ENCODE measurements around the gene SECISBP2.

DNA sequence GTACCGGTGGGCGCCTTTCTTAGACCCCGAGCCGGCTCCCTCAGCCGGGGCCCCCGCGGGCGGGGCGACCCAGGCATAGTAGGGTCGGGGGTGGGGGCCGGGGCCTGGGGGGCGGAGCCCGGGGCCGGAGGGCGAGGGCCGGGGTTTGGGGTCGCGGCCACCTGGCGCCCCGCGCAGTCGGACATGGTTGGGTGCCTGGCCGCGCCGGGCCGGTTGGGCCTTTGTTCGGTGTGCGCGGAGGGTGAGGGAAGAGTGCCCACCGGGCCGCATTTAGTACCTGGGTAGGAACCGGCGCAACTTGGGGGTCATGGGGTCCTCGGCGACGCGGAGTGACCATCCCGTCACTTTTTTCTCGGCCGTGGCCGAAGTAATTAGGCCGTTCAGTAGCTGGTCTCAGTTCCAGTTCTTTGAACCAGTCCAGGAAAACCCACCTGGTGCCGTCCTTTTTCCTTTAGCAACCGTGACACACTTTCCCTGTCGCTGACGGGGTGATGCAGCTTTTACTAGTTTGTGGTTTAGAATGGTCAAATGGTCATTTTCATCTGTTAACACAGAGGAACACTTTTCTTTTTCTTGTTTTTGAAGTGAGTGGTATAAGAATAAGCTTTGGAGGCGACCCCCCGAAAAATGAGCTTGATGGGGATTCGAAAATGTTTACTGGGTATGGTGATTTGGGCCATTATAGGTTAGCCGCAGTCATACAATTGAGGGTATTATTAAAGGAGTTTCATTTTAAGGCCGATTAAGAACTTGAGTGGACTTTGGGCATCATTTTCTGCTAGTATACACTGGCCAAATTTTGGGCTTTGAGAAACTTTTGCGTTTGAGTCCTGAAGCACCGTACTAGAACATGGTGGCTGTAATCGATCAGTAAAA, 6.7 kb upstream of the SECISBP2 start:
- TF ChIP-seq YY1 (IDR thresholded peaks at IDR 0.05; ENCODE audit: insufficient read depth, insufficient read length): no peak
- no peak for TF ChIP-seq ZNF274 (IDR thresholded peaks at IDR 0.05; ENCODE audit: low read depth, low read length)

Measured in NT2/D1 (cell line).